Body of pancreas (tissue), 4 donors: ENCODE measurements around the gene ADCY6.

Experiments used
- CTCF ChIP-seq, 7 experiments: fragments of 450-650 bp in 4 of 7; fragments of 200-600 bp in 3 of 7; sonication (generic) in 3 of 7; IDR thresholded peaks; one replicate each; pipeline ENCODE4 v1.5.1; 2016 to 2019; ENCODE audit warnings: antibody characterized with exemption in 7 of 7
- POLR2A ChIP-seq, 3 donors: fragments of 450-650 bp; IDR thresholded peaks; one replicate each; pipeline ENCODE4 v1.6.1; 2016; ENCODE audit warnings: antibody characterized with exemption in 3 of 3, mild to moderate bottlenecking in 2 of 3

GRCh38 chr12:48758186-48758585 lies 30.7 kb downstream of the ADCY6 start:
- TF ChIP-seq CTCF (IDR thresholded peaks at IDR 0.05) (no peak), POLR2A (IDR thresholded peaks at IDR 0.05) (no peak)
